GM23248 (cell line): ENCODE data around the gene WBP2NL. TPM values are rescaled to one million over a fixed set of nuclear protein-coding genes. Genes with fewer than 3 reads are reported as not detected.

Experiments
- DNase-seq: peaks from one replicate; pipeline ENCODE4 v3.0.0-alpha.2; 2015
- H2AFZ ChIP-seq: fragments of 200-600 bp; sonication (generic); 2 replicates; pipeline ENCODE4 v1.6.1; 2016; ENCODE audit warnings: antibody characterized with exemption
- H3F3A ChIP-seq: fragments of 200-600 bp; sonication (generic); 2 replicates; pipeline ENCODE4 v1.6.1; 2016; ENCODE audit warnings: mild to moderate bottlenecking, antibody characterized with exemption, mixed run types; ENCODE audit not compliant: insufficient read depth
- H3K27ac ChIP-seq: fragments of 200-600 bp; sonication (generic); 2 replicates; pipeline ENCODE4 v1.5.1; 2016; ENCODE audit warnings: mild to moderate bottlenecking
- H3K27me3 ChIP-seq: fragments of 200-600 bp; sonication (generic); replicated peaks from 2 replicates; pipeline ENCODE4 v1.6.1; 2016; ENCODE audit warnings: mild to moderate bottlenecking; ENCODE audit not compliant: insufficient read depth
- H3K36me3 ChIP-seq: fragments of 200-600 bp; sonication (generic); 2 replicates; pipeline ENCODE4 v1.6.1; 2016; ENCODE audit warnings: low read depth, mild to moderate bottlenecking
- H3K4me1 ChIP-seq: fragments of 200-600 bp; sonication (generic); 2 replicates; pipeline ENCODE4 v1.6.1; 2016; ENCODE audit warnings: mild to moderate bottlenecking; ENCODE audit not compliant: insufficient read depth
- H3K4me2 ChIP-seq: fragments of 200-600 bp; sonication (generic); one replicate; pipeline ENCODE4 v1.6.1; 2016; ENCODE audit warnings: mild to moderate bottlenecking; ENCODE audit not compliant: unreplicated experiment
- H3K4me3 ChIP-seq: fragments of 200-600 bp; sonication (generic); 2 replicates; pipeline ENCODE4 v1.5.1; 2016; ENCODE audit warnings: mild to moderate bottlenecking
- H3K79me2 ChIP-seq: fragments of 200-600 bp; sonication (generic); 2 replicates; pipeline ENCODE4 v1.6.1; 2016; ENCODE audit warnings: mild to moderate bottlenecking; ENCODE audit not compliant: insufficient read depth
- H3K9ac ChIP-seq: fragments of 200-600 bp; sonication (generic); 2 replicates; pipeline ENCODE4 v1.6.1; 2016; ENCODE audit warnings: mild to moderate bottlenecking
- H3K9me2 ChIP-seq: fragments of 200-600 bp; sonication (generic); 2 replicates; pipeline ENCODE4 v1.6.1; 2016; ENCODE audit warnings: mixed run types, mild to moderate bottlenecking, moderate library complexity; ENCODE audit not compliant: insufficient read depth
- H3K9me3 ChIP-seq: fragments of 200-600 bp; sonication (generic); one replicate; pipeline ENCODE4 v1.6.1; 2017; ENCODE audit warnings: low read depth
- H4K20me1 ChIP-seq: fragments of 200-600 bp; sonication (generic); 2 replicates; pipeline ENCODE4 v1.6.0; 2016; ENCODE audit not compliant: insufficient read depth
- EZH2 ChIP-seq: fragments of 200-600 bp; sonication (generic); IDR thresholded peaks from 2 replicates; pipeline ENCODE4 v1.6.1; 2018; ENCODE audit warnings: antibody characterized with exemption, mild to moderate bottlenecking; ENCODE audit not compliant: insufficient read depth, poor library complexity, severe bottlenecking
- EZH2phosphoT487 ChIP-seq: fragments of 200-600 bp; sonication (generic); IDR thresholded peaks from 2 replicates; pipeline ENCODE4 v1.6.1; 2018; ENCODE audit warnings: antibody characterized with exemption, moderate library complexity, mild to moderate bottlenecking, low read depth; ENCODE audit not compliant: insufficient read depth
- WGBS, 2 experiments: methylation state at CpG; one replicate each; pipeline ENCODE4 v1.1.6; 2015 to 2017; ENCODE audit warnings: low lambda C conversion rate in 2 of 2, low coverage in 1 of 2; ENCODE audit errors: missing lambda C conversion rate in 2 of 2; 5-methylcytosine and 5-hydroxymethylcytosine counted together
- in situ Hi-C: fragments of 300-500 bp; cut with MboI; formaldehyde crosslinking; loops from 2 replicates; pipeline ENCODE4 v1.15.0; 2020
- polyA plus RNA-seq: library from polyadenylated mRNA; unstranded; fragments of >200 nt; fragmentation: Nextera tagmentation; extraction: Ambion mirVana; gene quantifications from 2 replicates; pipeline ENCODE4 v1.2.1, GENCODE V29; 2016
- total RNA-seq: library from RNA; depleted of rRNA; stranded (reverse); fragments of >200 nt; shearing (Covaris generic); gene quantifications from 2 replicates; pipeline ENCODE4 v1.2.3, GENCODE V29; 2014

Gene WBP2NL
- total and polyA plus RNA-seq, 2 experiments from 2014 or later: 0.14 to 0.43 TPM

- no peak for DNase-seq
- Histone ChIP-seq H3K79me2 (no peaks in the 10 kb centered on the region), H2AFZ (no peak overlapping the region), H3K9me3 (no peaks in the 10 kb centered on the region), H3K4me1 (no peaks in the 10 kb centered on the region), H3K9me2 (no peaks in the 10 kb centered on the region), H3K36me3 (no peaks in the 10 kb centered on the region), H3K9ac (no peak overlapping the region), H3K4me2 (no peak overlapping the region), H3K27ac (no peak overlapping the region), H3F3A (no peaks in the 10 kb centered on the region), H3K4me3 (no peak overlapping the region), H4K20me1 (no peaks in the 10 kb centered on the region), H3K27me3 (no peaks in the 10 kb centered on the region)
- WGBS, 2 experiments: 85 to 95% methylated on average over 2 of the region's 2 CpGs
- TF ChIP-seq EZH2phosphoT487 (no peak), EZH2 (no peak)
- in situ Hi-C loops: no loop called here
These were observed 45.9 kb upstream of the WBP2NL start for GRCh38 chr22:41952713-41953112.

DNA sequence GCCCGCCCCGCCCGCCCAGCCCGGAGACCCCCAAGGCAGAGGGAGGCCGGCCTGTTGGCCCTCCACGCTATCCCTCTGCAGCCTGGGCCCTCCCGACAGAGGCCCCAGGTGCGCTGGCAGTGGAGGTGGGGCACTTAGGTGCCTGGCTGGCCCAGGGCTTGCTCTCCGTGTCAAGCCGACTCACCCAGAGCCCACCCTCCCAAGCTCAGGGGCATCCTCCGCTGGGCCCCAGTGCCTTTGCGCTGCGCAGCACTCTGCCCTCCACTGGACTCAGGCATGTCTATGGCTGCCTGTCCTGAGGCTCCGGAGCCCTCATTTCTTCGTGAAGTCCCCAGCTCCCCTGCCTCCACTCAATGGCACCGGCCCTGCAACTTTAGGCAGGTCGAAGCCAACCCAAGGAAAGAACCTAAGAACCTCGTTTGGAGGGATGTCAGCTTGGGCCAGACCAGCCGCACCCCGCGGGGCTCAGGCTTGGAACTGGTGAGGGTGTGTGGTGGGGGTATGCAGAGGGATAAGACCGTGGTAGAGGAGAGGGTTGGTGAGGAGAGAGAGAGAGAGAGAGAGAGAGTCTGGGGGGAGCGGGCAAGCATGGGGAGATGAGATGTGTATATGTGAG, 40.5 kb upstream of the WBP2NL start:
- Histone ChIP-seq H3K4me2 (no peak overlapping the region), H2AFZ (0 out of 2 replicates have a peak overlapping the region, but pooled peaks have one; percentile 29), H3K36me3 (no peaks in the 10 kb centered on the region), H3K27me3 (no peaks in the 10 kb centered on the region), H3K9ac (peak overlapping the region; percentile 62; the same call in 1 of the 2 replicates), H3K79me2 (no peaks in the 10 kb centered on the region), H3K4me3 (no peak overlapping the region; the same call in 1 of the 2 replicates), H3K9me3 (no peaks in the 10 kb centered on the region), H3K9me2 (no peaks in the 10 kb centered on the region), H4K20me1 (no peaks in the 10 kb centered on the region), H3K4me1 (no peaks in the 10 kb centered on the region), H3K27ac (no peak overlapping the region), H3F3A (no peaks in the 10 kb centered on the region)
- in situ Hi-C loops: no loop called here
- 55 to 82% methylated on average over 13 to 21 of the region's 23 CpGs for WGBS, 2 experiments
- TF ChIP-seq EZH2phosphoT487: no peak
- no peak for TF ChIP-seq EZH2
- DNase-seq: no peak

DNA sequence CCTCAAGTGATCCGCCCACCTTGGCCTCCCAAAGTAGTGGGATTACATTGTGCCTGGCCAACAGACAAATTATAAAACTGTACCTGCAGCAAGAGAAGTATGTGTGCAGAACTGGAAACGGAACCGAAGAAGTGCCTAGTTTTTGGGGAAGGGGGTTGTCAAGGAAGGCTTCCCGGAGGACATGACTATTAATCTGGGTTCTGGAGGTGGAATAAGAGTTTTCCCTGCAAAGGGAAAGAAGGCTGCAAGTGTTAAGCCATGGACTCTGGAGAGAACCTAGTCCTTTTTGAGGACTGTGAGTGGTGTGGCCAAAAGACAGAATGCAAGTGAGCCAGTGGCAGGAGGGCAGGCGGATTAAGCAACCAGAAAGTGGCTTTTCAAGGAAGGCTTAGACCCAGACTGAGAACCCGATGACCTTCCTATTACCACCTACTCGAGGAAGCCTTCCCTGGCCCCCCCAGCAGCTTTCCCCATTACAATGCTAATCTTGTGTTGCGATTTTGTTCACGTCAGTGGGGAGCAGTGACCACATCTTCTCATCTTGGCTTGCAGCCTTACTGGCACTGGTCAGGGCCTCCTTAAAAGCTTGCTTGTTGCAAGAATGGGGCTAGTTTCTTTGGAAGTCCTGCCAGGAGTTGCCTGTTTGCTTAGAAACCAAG, 35.0 kb upstream of the WBP2NL start:
- in situ Hi-C loops: loop anchor here (10.0 kb wide), 1 partner anchor 491 kb away; no protein-coding TSS in a partner anchor
- no peaks in the 10 kb centered on the region for H3K9me2 ChIP-seq

DNA sequence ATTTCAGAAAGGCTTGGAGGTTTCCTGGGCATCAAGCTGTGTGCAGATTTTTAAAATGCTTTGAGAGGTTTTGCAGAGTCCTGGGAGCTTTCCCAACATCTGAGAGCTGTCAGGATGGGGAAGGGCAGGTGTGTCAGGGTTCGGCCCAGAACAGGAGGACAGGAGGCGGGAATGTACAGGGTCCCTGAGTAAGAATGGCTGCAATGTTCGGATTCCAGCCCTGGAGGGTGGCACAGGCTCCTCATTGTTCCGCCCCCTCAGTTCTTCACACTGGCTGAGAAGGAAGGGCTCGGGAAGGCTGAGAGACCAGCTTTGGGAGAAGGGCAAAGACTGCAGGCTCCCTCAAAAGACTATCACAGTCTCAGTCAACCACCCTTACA, 34.5 kb upstream of the WBP2NL start:
- no peaks in the 10 kb centered on the region for H3K4me1 ChIP-seq
- in situ Hi-C loops: loop anchor here (10.0 kb wide), 1 partner anchor 491 kb away; no protein-coding TSS in a partner anchor
- no peak for TF ChIP-seq EZH2
- no peak for TF ChIP-seq EZH2phosphoT487
- no peaks in the 10 kb centered on the region for H4K20me1 ChIP-seq
- no peak overlapping the region for H3K4me3 ChIP-seq
- no peak overlapping the region for H3K4me2 ChIP-seq
- H3K9ac ChIP-seq: no peak overlapping the region
- H3K36me3 ChIP-seq: no peaks in the 10 kb centered on the region
- H2AFZ ChIP-seq: no peak overlapping the region
- H3K9me2 ChIP-seq: no peaks in the 10 kb centered on the region
- no peaks in the 10 kb centered on the region for H3K27me3 ChIP-seq
- 50 to 80% methylated on average over 5 of the region's 5 CpGs for WGBS, 2 experiments
- no peaks in the 10 kb centered on the region for H3K79me2 ChIP-seq
- DNase-seq: no peak
- no peak overlapping the region for H3K27ac ChIP-seq
- no peaks in the 10 kb centered on the region for H3K9me3 ChIP-seq
- peaks cover 4% of the 10 kb centered on the region; the same call in 1 of the 2 replicates for H3F3A ChIP-seq

More for the DNA sequence above, 35.0 kb upstream of the WBP2NL start:
- no peak overlapping the region for H3K9ac ChIP-seq
- no peaks in the 10 kb centered on the region for H3K9me3 ChIP-seq
- no peaks in the 10 kb centered on the region for H3K4me1 ChIP-seq
- H3K36me3 ChIP-seq: no peaks in the 10 kb centered on the region
- no peak overlapping the region for H3K4me2 ChIP-seq
- no peaks in the 10 kb centered on the region for H4K20me1 ChIP-seq
- no peaks in the 10 kb centered on the region for H3K79me2 ChIP-seq
- no peaks in the 10 kb centered on the region for H3K27me3 ChIP-seq
- TF ChIP-seq EZH2phosphoT487 (no peak), EZH2 (no peak)
- no peak overlapping the region for H3K27ac ChIP-seq
- no peak for DNase-seq
- no peak overlapping the region for H3K4me3 ChIP-seq
- peaks cover 4% of the 10 kb centered on the region; the same call in 1 of the 2 replicates for H3F3A ChIP-seq
- H2AFZ ChIP-seq: no peak overlapping the region
- 58 to 60% methylated on average over 9 of the region's 9 CpGs for WGBS, 2 experiments
